ENCODE data around the gene GABRG2.
"Not testable (repeated sequence)": the region's sequence is repeated elsewhere in the genome, so short reads cannot be mapped to it uniquely, and the experiment has no call there.

Gene GABRG2

DNA sequence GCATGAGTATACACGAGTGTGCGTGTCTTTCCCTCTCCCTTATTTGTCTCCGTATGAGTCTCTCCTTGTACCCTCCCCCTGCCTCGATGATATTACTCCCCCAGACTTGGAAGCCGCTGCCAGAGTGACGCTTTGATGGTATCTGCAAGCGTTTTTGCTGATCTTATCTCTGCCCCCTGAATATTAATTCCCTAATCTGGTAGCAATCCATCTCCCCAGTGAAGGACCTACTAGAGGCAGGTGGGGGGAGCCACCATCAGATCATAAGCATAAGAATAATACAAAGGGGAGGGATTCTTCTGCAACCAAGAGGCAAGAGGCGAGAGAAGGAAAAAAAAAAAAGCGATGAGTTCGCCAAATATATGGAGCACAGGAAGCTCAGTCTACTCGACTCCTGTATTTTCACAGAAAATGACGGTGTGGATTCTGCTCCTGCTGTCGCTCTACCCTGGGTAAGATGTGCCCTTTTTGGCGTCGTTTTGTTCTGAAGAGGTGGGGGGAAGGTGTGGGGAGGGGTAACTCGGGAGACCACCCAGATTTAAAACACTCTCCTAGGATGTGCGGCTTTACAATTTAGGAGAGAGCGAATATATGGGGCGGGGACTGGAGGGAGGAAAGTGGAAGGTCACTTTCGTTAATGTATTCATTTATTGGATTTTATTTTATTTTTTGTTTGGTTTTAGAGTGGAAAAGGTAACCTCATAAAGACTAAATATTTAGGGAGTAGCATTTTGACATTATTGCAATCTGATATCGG, at the start of gene GABRG2:
Gene GABRG2, plus strand, starts transcription at position 119 of the 757 bp plus-strand sequence. Its CDS starts 227 bp downstream, at position 346.
- no peak for DNase-seq (ENCODE audit: low spot score)

DNA sequence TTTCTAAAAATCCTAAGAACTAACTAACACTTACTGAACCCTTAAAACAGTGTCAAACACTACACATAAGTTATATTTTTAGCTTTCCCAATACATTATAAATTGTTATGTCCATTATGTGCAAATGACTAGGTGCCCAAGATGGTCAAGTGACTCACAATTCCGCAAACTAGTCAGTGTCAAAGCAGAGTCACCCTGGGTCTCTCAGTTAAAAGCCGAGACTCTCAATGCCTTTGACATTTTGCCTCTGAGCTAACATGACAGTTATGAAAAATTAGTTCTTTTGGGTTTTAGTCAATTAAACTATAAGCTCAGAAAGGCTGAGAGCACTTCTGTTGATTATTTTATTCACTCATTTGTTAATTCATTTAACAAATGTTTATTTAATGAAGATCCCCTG, 42.3 kb upstream of the GABRG2 start:
- no peak for DNase-seq (ENCODE audit: low spot score)

DNA sequence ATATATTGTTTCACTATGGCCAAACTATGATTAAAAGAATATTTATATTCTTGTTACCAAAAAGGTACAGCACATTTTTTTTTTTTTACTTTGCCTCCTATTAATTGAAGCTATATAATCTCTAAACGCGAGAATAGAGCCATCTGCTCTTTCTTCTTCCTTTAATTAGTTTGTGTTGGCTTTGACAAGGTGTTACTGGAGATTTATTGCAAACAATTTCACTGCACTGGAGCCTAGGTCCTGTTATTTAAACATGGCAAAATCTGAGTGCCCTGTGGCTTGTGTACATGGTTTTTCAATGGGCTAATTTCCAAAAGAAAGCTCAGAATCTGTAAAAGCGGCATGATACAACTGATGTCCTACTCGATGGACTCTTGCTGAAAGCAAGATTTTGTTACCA, 40.8 kb upstream of the GABRG2 start:
- no peak for DNase-seq (ENCODE audit: low spot score)

DNA sequence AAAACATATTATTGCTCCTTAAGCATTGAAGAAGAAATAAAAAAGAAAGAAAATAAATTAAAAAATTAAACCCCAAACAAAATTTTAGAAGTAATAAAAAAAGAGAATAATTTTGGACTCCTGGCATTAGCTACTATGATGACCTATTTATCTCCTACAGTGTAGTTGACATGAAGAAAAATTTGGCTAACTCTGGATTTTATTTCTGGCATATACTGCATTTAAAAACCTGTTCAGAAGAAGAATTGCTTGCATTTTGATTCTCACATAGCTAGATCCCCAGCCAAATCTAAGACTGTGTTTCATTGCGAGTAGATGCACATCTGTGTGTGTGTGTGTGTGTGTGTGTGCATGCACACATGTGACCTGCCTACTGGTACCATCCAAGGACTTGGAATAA, 30.1 kb upstream of the GABRG2 start:
- DNase-seq (ENCODE audit: low spot score): no peak

DNA sequence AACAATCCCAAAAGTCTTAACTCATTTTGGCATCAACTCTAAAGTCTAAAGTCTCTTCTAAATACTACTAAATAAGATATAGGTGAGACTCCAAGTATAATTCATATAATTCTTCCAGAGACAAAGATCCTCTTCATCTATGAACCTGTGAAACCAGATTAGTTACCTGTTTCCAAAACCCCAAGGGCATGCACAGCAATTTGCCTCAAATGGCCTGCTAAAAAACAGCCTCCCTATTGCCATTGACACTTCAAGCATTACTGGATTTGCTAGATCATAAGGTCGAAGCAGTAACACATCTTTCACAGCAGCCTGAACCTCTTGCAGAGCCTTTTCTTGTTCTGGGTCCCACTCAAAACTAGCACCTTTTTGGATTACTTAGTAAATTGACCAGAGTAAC, 20.3 kb upstream of the GABRG2 start:
- DNase-seq (ENCODE audit: low spot score): no peak

DNA sequence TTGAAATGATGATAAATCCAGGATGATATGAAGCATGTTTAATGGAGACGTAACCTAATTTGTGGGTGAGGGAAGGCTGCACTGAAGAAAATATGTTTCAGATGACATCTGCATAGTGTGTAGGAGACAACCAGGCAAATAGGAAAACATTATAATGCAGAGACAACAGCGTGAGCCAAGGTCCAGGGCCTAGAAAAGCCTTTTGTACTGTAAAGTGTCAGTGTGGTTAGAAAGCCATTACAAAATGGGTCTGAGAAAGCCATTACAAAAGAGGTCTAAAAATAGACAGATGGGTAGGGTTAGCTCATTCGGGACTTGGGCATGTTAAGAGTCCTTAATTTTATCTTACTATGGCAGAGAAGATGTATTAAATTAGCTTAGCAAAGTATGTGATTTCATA, 14.9 kb upstream of the GABRG2 start:
- no peak for DNase-seq (ENCODE audit: low spot score)

DNA sequence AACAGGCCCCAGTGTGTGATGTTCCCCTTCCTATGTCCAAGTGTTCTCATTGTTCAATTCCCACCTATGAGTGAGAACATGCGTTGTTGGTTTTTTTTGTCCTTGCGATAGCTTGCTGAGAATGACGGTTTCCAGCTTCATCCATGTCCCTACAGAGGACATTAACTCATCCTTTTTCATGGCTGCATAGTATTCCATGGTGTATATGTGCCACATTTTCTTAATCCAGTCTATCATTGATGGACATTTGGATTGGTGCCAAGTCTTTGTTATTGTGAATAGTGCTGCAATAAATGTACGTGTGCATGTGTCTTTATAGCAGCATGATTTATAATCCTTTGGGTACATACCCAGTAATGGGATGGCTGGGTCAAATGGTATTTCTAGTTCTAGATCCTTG, 12.5 kb upstream of the GABRG2 start:
- DNase-seq (ENCODE audit: low spot score): not testable (repeated sequence)

DNA sequence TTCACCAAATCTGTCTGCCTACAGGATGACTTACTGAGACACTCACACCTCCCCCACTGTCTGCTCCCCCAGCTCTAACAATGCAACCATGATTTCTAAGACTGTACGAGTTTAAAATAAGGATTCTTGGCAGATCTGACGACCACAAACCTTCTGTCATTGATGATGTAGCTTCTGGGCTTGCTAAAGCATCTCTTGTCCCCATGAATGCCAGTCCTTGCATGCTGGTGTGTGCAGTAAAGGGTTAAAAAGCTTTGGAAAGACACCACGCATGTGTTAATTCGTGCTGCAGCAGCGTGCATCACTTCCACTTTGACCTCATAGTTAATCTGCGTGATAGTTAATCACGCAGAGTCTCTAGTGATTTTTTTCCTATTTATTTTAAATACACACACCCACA, 411 bp upstream of the GABRG2 start:
- peak; percentile 2 for DNase-seq (ENCODE audit: low spot score)

DNA sequence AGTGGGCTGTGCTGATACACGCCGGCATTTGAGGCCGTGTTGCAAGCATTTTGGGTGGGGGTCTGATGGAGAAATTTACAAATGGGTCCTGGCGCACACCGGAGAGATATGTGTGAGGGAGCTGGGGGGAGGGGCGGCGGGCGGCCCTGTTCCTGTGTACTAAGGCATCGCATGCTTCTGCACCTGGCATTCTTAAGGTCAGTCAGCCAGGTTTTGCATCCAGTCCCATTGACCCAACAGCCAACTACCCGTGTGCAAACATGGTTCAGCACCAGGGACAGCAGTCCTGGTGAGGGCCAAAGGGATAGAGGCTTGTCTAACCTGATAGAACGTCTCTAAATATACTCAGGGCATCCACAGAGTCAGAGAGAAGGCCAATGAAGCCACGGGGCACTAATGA, 839 bp downstream of the GABRG2 start:
- peak; percentile 15 for DNase-seq (ENCODE audit: low spot score)

DNA sequence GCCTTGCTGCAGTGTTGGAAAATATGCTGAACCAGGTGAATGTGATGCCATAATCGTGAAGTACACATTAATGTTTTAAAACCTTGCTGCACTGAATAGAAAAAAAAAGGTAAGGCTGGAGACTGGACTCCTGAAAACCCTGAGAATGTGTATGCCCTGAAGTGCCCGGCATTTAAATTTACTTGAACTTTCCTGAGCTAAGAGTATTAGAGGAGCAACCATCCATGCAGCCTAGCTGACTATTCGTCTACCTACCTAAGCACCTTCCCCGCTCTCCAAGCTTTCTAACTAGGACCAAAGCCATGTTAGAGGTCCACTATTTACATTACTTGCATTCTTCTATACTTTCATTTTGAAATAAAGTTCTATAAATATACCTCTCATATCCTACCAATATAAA, 1.4 kb downstream of the GABRG2 start:
- no peak for DNase-seq (ENCODE audit: low spot score)

DNA sequence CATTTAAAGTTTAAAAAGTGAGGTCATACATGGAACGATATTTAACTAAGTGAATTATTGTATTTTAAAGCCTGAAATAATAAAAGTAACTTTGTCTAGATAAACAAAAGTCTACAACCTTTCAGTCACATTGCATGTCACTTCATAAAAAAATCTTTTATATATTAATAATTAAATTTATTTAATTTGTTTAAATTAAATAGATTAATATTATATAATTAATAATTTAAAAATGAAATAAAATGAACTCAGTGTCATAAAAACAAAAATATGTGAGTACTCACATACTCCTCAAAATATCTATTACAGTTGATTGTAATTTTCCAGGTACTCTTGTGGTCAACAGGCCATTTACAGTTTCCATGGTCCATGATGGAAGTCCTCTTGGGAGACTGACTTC, 11.2 kb downstream of the GABRG2 start:
- DNase-seq (ENCODE audit: low spot score): no peak

DNA sequence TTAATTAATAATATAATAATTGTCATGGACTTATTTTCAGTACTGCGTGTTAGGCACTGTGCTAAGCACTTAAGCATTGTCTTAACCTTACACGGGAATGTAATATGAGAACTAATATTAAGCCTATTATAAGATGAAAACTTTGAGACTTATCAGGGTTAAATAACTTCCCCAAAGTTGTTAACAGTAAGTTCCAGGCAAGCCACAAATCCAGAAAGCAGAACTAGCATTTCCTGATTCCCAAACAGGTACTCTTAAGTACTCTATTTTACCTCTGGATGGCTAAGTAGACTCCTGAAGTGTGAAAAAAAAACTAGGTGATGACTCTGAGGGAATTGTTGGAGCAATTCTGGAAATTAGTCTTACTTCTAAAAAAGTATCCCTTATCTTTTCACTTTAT, 23.8 kb downstream of the GABRG2 start:
- DNase-seq (ENCODE audit: low spot score): no peak

DNA sequence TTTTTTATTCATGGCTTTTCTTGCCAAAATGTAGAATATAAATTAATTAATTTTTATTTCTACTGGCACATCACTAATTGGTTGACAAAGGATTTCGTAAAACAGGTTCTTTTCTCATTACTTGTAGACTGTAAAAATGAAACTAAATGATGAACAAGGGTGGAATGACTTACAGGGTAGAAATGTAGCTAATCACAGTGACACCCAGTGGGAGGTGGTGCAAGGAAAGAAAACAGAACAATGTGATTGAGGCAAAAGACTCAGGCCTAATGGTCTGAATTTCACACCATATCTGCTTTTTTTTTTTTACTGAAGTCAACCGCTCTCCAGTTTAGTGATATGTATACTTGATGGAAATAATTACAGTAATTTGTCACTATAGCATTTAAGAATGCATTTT, 28.9 kb downstream of the GABRG2 start:
- peak; percentile 15 for DNase-seq (ENCODE audit: low spot score)

DNA sequence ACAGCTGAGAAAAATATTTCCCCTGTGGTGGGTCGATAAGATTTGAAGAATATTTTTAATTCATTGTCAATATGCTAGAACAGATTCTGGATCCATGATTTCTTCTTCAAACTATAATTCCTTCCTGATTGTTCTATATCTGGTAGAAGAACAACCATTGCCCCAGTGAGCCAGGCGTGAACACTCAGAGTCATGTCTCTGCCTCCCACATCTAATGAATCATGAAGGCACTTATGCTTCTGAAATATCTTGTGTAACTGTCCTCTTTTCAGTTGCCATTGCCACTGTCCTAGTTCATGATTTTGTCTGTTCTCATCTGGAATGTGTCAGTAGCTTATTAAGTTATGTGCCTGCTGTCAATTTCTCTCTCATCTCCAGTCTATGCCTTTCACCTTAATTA, 40.0 kb downstream of the GABRG2 start:
- DNase-seq (ENCODE audit: low spot score): no peak

DNA sequence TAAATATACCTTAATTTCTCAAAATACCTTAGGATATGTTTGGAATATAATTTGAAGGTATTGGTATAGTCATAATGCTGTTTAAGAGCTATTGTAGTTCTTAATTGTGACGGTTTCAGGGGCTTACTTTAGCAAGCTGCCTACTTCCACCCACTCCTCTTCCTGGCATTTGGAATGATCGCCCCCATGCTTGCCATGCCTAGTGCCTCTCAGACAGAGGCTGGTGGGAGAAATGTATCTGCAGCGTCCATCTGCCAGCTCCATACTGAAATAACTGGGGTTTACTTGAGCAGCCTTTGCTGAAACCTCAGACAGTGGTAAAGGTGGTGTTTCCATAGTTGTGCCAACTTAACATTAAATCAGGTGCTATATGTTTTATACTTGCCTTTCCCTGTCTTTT, 52.2 kb downstream of the GABRG2 start:
- DNase-seq (ENCODE audit: low spot score): no peak

DNA sequence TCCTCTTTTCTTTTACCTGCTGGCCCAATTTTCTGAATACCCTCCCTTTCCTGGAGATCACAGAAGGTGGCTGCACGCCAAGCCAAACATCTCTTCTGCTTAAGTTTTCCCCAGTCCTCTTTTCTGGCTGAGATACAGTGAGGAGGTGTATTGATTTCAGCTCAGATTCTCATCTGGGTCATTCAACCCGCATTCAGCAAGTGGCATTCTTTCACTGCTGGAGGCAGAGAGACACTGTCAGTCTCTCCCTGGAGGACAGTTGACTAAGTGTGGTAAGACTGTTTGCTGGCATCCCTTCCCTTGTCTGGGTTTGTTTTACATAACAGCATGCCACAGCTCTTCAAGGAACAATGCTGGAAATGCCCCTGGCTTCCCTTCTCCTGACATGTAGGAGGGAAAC, 60.5 kb downstream of the GABRG2 start:
- DNase-seq (ENCODE audit: low spot score): no peak

DNA sequence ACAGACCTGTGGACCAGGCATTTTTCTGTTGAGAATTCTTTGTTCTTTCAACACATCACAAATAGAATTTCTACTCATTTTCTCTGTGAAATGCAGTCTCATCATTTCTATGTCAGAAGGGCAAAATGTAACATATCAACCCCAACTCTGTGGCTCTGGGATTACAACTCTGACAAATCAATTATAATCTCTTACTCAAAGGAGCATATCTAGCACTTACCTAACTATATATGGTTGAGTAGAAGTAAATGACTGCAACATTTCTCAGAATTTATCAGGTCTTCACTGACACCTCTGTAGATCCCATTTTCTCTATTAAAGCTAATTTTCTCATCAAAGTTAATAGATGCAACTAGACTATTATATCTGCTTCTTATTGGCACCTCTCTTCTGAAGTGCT, 64.8 kb downstream of the GABRG2 start:
- DNase-seq (ENCODE audit: low spot score): no peak

DNA sequence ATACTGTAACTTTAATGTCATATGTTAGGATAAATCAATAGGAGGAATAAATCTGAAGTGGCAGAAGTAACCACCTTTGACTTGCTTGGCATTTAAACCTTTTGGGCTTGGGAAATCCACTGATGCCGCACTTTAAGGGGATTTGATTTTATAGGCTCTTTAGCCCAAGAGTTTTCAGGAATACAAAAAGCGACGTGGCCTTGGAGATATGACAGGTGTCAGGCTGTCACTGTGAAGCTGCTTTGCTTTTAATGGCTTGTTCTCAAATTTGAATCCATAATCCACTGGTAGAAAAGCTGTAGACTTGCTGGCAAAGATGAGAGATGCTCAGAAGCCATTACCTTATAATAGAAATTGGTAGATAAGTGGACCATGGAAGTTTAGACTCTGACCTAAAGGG, 71.6 kb downstream of the GABRG2 start:
- DNase-seq (ENCODE audit: low spot score): no peak

DNA sequence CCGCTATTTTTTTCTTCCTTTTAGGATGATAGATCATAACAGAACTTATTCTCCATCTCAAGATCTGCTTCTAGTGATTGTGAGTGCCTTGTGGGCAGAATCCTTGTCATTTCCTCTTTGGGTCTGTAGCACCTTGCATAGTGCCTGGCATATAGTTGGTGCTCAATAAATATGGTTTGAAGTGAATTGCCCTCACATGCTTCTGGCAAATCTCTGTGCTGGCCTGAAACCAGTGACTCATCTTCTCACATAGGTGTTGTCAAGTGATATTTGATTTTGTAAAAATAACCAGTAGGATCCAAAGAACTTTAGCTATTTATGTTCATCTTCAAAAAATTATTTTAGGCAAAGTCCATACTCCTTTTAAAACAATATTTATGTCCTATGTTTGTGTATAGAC, 86.7 kb downstream of the GABRG2 start:
- no peak for DNase-seq (ENCODE audit: low spot score)

DNA sequence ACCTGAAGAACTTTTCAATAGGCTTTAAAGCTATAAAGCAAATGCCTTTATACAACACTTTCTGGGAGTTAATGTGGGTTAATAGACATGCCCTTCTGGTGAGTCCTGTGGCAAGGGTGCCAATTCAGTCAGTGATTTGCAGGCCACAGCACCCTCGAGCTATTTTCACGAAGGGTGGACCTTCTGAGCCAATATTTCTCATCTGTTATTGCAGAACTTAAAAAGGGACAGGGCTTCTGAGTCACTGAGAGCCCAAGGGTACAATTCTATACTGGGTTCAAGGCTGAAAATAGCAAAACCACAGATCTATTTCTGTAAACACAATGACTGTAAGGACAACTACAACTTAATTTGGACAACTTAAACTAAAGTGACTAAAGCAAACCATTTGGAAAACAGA, 92.8 kb downstream of the GABRG2 start:
- no peak for DNase-seq (ENCODE audit: low spot score)

DNA sequence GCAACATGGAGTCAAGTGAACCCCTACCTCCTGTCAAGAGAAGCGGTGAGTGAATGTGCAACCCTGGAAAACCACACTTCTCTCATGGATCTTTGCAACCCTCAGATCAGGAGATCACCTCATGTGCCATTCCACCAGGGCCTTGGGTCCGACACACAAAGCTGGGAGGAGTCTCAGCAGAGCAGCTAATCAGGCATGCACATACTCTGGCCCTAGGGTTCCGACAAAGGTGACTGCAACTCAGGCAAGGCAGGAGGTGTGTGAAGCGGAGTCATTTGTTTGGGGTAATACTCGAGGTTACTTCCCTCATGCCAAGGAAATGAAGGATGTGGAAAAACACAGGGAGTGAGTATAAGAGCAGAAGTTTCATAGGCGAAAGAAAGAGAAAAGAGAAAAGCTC, 96.1 kb downstream of the GABRG2 start:
- DNase-seq (ENCODE audit: low spot score): no peak

DNA sequence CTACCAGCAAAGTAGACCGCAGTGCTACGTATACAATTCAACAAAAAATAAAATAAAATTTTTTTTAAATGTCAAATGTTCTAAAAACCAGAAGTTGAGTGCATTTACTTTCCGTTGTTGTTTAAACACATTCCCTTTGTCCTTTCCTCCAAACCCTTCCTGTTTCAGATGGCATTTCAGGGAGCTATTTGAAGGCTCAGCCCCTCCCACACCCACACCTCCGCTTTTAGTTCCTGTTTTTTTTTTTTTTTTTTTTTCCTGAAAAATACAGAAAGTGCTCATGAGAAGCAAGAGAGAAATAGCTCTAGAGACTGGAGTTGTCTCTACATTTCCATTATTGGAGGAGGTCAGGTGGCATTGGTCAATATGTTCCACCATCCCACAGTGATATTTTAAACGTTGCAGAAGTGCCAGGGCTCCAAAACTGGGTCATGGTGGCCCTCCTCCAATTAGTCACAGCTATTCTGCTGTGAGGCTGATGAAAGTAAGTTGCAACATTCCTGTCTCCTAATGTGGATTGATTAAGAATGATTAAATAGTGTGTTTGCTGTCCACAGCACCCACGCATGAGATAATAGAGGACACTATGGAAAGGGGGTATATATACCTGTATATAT, 106.9 kb downstream of the GABRG2 start:
- no peak for DNase-seq (ENCODE audit: low spot score)

DNA sequence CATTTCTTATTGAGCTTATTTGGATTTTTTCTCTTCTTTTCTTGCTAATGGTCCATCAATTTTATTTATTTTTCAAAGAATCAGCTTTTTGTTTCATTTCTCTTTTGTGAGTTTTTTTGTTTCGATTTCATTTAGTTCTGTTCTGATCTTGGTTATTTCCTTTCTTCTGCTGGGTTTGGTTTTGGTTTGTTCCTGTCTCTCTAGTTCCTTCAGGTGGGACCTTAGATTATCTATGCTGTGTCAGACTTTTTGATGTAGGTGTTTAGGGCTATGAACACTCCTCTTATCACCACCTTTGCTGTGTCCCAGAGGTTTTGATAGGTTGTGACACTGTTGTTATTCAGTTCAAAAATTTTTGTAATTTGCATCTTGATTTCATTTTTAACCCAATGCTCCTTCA, 119.8 kb downstream of the GABRG2 start:
- DNase-seq (ENCODE audit: low spot score): no peak

DNA sequence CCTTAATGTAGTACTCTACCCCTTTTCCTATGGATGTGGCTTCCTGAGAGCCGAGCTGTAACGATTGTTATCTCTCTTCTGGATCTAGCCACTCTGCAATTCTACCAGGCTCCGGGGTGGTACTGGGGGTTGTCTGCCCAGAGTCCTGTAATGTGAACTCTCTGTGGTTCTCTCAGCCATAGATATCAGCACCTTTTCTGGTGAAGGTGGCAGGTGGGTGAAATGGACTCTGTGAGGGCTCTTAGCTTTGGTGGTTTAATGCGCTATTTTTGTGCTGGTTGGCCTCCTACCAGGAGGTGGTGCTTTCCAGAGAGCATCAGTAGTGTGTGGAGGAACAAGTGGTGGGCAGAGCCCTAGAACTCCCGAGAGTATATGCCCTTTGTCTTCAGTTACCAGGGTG, 122.1 kb downstream of the GABRG2 start:
- no peak for DNase-seq (ENCODE audit: low spot score)
